H1 (cell line): Measurements from ENCODE around the gene SLC12A8. TPM values are rescaled to one million over a fixed set of nuclear protein-coding genes. Genes with fewer than 3 reads are reported as not detected.

Experiments
- ATF2 ChIP-seq: IDR thresholded peaks from 2 replicates; pipeline ENCODE4 v1.6.1; 2012; ENCODE audit warnings: low read length, inconsistent platforms
- BCL11A ChIP-seq, 2 experiments: IDR thresholded peaks; one replicate each; pipeline ENCODE4 v1.6.1; 2011; ENCODE audit warnings: low read depth in 2 of 2, low read length in 2 of 2, mild to moderate bottlenecking in 2 of 2
- KDM4A ChIP-seq: IDR thresholded peaks from one replicate; pipeline ENCODE4 v1.7.1; 2012; ENCODE audit warnings: low read depth, mild to moderate bottlenecking, moderate library complexity, low read length, inconsistent platforms; ENCODE audit not compliant: severe bottlenecking
- PHF8 ChIP-seq: fragments of 200-600 bp; sonication (generic); conservative IDR thresholded peaks from 2 replicates; pipeline ENCODE4 v1.7.1; 2012; ENCODE audit warnings: low read depth, mild to moderate bottlenecking, inconsistent platforms, low read length, moderate library complexity
- POU5F1 ChIP-seq: IDR thresholded peaks from 2 replicates; pipeline ENCODE4 v1.6.1; 2011; ENCODE audit warnings: low read depth, mild to moderate bottlenecking, low read length, moderate library complexity
- SAP30 ChIP-seq: fragments of 300-600 bp; sonication (generic); IDR thresholded peaks from 2 replicates; pipeline ENCODE4 v1.7.1; 2012; ENCODE audit warnings: low read length, moderate library complexity, mild to moderate bottlenecking, inconsistent platforms; ENCODE audit not compliant: insufficient read depth, insufficient replicate concordance
- polyA plus RNA-seq, 7 experiments: library from polyadenylated mRNA; depleted of rRNA in 3 of 7; stranded (reverse) in 5 of 7; unstranded in 2 of 7; fragments of >200 nt in 5 of 7; fragments of 200-250 nt in 2 of 7; gene quantifications; 1 replicate in 5 of 7; 2 replicates in 1 of 7; 4 replicates in 1 of 7; pipeline versions ENCODE4 v1.2.1 to v1.2.3, GENCODE V29; 2011 to 2013; ENCODE audit warnings: missing spikeins in 2 of 7, mixed read lengths in 2 of 7
- total RNA-seq: library from RNA; stranded (reverse); fragmentation: NEBNext Ultra II Directional; extraction: Animal tissue kit (Norgen Biotek cat#: 25700); gene quantifications from 2 replicates; pipeline ENCODE4 v1.2.1, GENCODE V29; 2021
- TF ChIP-seq, protein P1 (sequence below): fragments of 300-600 bp; sonication (generic); IDR thresholded peaks from 2 replicates; pipeline ENCODE4 v1.7.1; 2012; ENCODE audit warnings: low read length, moderate library complexity, mild to moderate bottlenecking, inconsistent platforms; ENCODE audit not compliant: insufficient replicate concordance

Gene SLC12A8
- total and polyA plus RNA-seq, 2 of the 8 experiments (the other 6 are each of a cell fraction or from before 2014, with no cell fraction given): 13.7 to 14.4 TPM

DNA sequence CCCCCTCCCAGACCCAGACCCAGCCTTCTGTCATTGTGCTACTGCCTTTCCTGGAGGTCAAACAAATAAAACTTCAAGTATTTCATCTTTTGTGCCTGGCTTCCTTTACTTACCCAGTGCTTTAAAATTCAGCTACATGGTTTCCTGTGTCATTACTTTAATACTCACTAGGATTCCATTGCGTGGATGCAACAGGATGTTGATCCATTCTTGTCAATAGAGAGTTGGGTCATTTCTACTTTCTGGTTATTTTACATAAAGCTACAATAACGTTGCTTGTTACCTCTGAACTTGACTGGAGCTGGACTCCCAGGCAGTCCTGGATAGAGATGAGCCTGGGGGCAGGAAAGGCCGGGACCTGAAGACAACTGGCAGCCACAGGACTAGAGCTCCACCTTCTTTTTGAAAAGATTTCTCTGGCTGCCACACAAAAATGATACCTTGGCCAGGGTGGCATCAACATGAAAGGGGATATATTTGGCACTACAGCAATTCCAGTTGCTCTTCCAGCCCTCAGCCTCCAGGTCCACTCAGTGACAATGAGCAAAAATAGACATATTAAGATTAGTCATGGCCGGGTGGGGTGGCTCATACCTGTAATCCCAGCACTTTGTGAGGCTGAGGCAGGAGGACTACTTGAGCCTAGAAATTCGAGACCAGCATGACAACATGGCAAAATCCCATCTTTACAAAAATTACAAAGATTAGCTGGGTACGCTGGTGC is 133.4 kb downstream of the SLC12A8 start (continued):
- TF ChIP-seq ATF2: no peak
- TF ChIP-seq POU5F1: no peak
- TF ChIP-seq PHF8: no peak
- no peak for TF ChIP-seq KDM4A
- TF ChIP-seq, protein P1, sequence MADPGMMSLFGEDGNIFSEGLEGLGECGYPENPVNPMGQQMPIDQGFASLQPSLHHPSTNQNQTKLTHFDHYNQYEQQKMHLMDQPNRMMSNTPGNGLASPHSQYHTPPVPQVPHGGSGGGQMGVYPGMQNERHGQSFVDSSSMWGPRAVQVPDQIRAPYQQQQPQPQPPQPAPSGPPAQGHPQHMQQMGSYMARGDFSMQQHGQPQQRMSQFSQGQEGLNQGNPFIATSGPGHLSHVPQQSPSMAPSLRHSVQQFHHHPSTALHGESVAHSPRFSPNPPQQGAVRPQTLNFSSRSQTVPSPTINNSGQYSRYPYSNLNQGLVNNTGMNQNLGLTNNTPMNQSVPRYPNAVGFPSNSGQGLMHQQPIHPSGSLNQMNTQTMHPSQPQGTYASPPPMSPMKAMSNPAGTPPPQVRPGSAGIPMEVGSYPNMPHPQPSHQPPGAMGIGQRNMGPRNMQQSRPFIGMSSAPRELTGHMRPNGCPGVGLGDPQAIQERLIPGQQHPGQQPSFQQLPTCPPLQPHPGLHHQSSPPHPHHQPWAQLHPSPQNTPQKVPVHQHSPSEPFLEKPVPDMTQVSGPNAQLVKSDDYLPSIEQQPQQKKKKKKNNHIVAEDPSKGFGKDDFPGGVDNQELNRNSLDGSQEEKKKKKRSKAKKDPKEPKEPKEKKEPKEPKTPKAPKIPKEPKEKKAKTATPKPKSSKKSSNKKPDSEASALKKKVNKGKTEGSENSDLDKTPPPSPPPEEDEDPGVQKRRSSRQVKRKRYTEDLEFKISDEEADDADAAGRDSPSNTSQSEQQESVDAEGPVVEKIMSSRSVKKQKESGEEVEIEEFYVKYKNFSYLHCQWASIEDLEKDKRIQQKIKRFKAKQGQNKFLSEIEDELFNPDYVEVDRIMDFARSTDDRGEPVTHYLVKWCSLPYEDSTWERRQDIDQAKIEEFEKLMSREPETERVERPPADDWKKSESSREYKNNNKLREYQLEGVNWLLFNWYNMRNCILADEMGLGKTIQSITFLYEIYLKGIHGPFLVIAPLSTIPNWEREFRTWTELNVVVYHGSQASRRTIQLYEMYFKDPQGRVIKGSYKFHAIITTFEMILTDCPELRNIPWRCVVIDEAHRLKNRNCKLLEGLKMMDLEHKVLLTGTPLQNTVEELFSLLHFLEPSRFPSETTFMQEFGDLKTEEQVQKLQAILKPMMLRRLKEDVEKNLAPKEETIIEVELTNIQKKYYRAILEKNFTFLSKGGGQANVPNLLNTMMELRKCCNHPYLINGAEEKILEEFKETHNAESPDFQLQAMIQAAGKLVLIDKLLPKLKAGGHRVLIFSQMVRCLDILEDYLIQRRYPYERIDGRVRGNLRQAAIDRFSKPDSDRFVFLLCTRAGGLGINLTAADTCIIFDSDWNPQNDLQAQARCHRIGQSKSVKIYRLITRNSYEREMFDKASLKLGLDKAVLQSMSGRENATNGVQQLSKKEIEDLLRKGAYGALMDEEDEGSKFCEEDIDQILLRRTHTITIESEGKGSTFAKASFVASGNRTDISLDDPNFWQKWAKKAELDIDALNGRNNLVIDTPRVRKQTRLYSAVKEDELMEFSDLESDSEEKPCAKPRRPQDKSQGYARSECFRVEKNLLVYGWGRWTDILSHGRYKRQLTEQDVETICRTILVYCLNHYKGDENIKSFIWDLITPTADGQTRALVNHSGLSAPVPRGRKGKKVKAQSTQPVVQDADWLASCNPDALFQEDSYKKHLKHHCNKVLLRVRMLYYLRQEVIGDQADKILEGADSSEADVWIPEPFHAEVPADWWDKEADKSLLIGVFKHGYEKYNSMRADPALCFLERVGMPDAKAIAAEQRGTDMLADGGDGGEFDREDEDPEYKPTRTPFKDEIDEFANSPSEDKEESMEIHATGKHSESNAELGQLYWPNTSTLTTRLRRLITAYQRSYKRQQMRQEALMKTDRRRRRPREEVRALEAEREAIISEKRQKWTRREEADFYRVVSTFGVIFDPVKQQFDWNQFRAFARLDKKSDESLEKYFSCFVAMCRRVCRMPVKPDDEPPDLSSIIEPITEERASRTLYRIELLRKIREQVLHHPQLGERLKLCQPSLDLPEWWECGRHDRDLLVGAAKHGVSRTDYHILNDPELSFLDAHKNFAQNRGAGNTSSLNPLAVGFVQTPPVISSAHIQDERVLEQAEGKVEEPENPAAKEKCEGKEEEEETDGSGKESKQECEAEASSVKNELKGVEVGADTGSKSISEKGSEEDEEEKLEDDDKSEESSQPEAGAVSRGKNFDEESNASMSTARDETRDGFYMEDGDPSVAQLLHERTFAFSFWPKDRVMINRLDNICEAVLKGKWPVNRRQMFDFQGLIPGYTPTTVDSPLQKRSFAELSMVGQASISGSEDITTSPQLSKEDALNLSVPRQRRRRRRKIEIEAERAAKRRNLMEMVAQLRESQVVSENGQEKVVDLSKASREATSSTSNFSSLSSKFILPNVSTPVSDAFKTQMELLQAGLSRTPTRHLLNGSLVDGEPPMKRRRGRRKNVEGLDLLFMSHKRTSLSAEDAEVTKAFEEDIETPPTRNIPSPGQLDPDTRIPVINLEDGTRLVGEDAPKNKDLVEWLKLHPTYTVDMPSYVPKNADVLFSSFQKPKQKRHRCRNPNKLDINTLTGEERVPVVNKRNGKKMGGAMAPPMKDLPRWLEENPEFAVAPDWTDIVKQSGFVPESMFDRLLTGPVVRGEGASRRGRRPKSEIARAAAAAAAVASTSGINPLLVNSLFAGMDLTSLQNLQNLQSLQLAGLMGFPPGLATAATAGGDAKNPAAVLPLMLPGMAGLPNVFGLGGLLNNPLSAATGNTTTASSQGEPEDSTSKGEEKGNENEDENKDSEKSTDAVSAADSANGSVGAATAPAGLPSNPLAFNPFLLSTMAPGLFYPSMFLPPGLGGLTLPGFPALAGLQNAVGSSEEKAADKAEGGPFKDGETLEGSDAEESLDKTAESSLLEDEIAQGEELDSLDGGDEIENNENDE: no peak
- TF ChIP-seq BCL11A (IDR thresholded peaks at IDR 0.05; ENCODE audit: low read depth in 2 of 2, low read length in 2 of 2): no peak
- no peak for TF ChIP-seq SAP30
